Muscle layer of duodenum (tissue), 2 donors: ENCODE results near the gene VWA8.
"Not testable (repeated sequence)": the region's sequence is repeated elsewhere in the genome, so short reads cannot be mapped to it uniquely, and the experiment has no call there.

Experiments
- H3K27ac ChIP-seq: one replicate; pipeline ENCODE4 v1.7.0; 2013; ENCODE audit warnings: mild to moderate bottlenecking, low read length
- H3K27me3 ChIP-seq: one replicate; pipeline ENCODE4 v1.7.0; 2013; ENCODE audit warnings: low read depth, mild to moderate bottlenecking, control low read depth, low read length
- H3K36me3 ChIP-seq, 2 donors: one replicate each; pipeline ENCODE4 v1.7.0; 2013; ENCODE audit warnings: low read length in 2 of 2, control low read depth in 1 of 2, mild to moderate bottlenecking in 1 of 2; ENCODE audit not compliant: insufficient read depth in 2 of 2, control insufficient read depth in 1 of 2
- H3K4me1 ChIP-seq, 2 donors: one replicate each; pipeline ENCODE4 v1.7.0; 2013; ENCODE audit warnings: low read length in 2 of 2, mild to moderate bottlenecking in 2 of 2, control low read depth in 1 of 2, moderate library complexity in 1 of 2; ENCODE audit not compliant: insufficient read depth in 2 of 2, control insufficient read depth in 1 of 2
- H3K4me3 ChIP-seq, 2 donors: one replicate each; pipeline ENCODE4 v1.7.0; 2013; ENCODE audit warnings: low read length in 2 of 2, low read depth in 1 of 2, mild to moderate bottlenecking in 1 of 2
- H3K9me3 ChIP-seq, 2 donors: one replicate each; pipeline ENCODE4 v1.7.0; 2013; ENCODE audit warnings: low read length in 2 of 2, control low read depth in 1 of 2, mild to moderate bottlenecking in 1 of 2; ENCODE audit not compliant: control insufficient read depth in 1 of 2
- donor health status: healthy.

VWA8 gene

DNA sequence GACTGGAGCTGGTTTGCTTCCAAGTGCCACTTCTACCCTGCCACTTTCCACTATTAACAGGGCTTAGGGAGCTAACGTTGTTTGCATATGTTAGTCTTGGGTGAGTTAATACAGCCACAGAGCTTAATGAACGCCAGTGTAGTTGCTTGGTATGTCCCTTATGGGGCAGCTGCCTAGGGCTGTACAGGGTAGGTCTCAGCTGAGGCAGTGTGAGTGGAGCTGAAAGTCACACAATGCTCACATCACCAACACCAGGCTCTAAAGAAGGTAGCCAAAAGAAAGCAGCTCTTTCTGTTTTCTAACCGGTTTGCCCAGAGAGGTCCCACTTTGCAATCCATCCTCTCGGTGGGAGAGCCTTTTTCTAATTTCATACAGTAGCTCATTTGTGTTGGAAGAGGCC is 317.4 kb downstream of the VWA8 start:
- Histone ChIP-seq H3K27me3 (no peaks in the 10 kb centered on the region), H3K4me1 (peaks cover 0 to 10% of the 10 kb centered on the region in 2 donors), H3K9me3 (no peaks in the 10 kb centered on the region), H3K36me3 (no peaks in the 10 kb centered on the region), H3K4me3 (no peak overlapping the region), H3K27ac (no peak overlapping the region)

GRCh38 chr13:41641961-41642360 is 318.9 kb downstream of the VWA8 start:
- H3K4me1 ChIP-seq = peaks cover 0 to 10% of the 10 kb centered on the region in 2 donors
- H3K27ac ChIP-seq = no peak overlapping the region
- no peaks in the 10 kb centered on the region for H3K9me3 ChIP-seq
- no peak overlapping the region for H3K4me3 ChIP-seq
- no peaks in the 10 kb centered on the region for H3K27me3 ChIP-seq
- H3K36me3 ChIP-seq = no peaks in the 10 kb centered on the region

DNA sequence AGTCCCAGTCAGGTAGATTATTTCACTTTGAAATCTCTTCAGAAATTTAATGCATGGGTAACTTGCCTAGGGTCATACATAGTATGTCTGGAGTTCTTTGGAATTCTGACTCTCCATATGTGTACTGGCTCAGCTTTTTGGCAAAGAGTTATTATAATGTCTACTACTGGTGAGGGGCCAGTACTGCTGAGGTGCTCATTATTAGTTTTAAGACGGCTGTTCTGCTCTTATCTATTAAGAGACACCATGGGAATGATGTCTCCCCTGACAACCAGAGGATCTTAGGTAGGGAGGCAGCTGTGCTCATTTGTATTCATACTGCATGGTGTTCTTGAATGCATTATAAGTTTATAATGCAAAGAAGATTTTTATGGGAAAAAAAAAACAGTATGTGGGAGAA is 319.5 kb downstream of the VWA8 start:
- no peaks in the 10 kb centered on the region for H3K27me3 ChIP-seq
- peaks cover 0 to 10% of the 10 kb centered on the region in 2 donors for H3K4me1 ChIP-seq
- no peak overlapping the region for H3K27ac ChIP-seq

GRCh38 chr13:41639955-41640780 is 320.7 kb downstream of the VWA8 start:
- Histone ChIP-seq H3K4me3 (no peak overlapping the region), H3K9me3 (no peaks in the 10 kb centered on the region), H3K4me1 (peaks cover 0 to 10% of the 10 kb centered on the region in 2 donors), H3K27me3 (no peaks in the 10 kb centered on the region), H3K36me3 (no peaks in the 10 kb centered on the region), H3K27ac (no peak overlapping the region)

More for the DNA sequence above, 319.5 kb downstream of the VWA8 start:
- Histone ChIP-seq H3K4me3 (no peak overlapping the region), H3K36me3 (no peaks in the 10 kb centered on the region), H3K9me3 (no peaks in the 10 kb centered on the region)

DNA sequence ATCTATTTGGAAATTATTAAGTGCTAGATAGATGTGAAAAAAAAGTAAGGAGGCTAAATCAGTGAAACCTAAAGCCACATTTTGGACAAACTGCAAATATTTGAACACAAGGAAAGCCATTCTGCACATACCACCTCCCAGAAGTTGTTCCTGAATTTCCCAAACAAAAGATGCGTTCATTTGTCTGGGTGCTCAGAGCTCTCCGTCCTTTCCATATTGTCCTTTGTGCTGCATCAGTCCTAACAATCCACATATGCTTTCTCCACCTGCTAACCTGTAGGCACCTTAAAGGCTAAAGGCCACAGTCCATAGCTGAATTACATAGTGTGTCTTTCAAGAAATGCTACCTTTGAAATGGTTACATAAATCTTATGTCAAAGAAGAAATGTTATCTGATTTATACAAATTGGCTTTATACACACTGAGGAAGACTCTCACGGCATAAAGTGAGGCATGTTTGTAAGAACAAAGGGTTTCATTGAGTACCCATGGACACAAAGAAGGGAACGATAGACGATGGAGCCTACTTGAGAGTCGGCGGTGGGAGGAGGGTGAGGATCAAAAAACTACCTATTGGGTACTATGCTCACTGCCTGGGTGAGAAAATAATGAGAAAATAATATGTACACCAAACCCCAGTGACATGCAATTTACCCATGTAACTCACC is 321.5 kb downstream of the VWA8 start:
- no peaks in the 10 kb centered on the region for H3K36me3 ChIP-seq
- H3K4me3 ChIP-seq = no peak overlapping the region
- H3K27me3 ChIP-seq = no peaks in the 10 kb centered on the region
- H3K4me1 ChIP-seq = peaks cover 0 to 10% of the 10 kb centered on the region in 2 donors
- H3K27ac ChIP-seq = no peak overlapping the region
- H3K9me3 ChIP-seq = no peaks in the 10 kb centered on the region

GRCh38 chr13:41637586-41637985 is 323.3 kb downstream of the VWA8 start:
- H3K36me3 ChIP-seq = no peaks in the 10 kb centered on the region
- no peaks in the 10 kb centered on the region for H3K27me3 ChIP-seq
- H3K4me3 ChIP-seq = no peak overlapping the region
- no peak overlapping the region for H3K27ac ChIP-seq
- H3K9me3 ChIP-seq = no peaks in the 10 kb centered on the region
- H3K4me1 ChIP-seq = peaks cover 0 to 10% of the 10 kb centered on the region in 2 donors

DNA sequence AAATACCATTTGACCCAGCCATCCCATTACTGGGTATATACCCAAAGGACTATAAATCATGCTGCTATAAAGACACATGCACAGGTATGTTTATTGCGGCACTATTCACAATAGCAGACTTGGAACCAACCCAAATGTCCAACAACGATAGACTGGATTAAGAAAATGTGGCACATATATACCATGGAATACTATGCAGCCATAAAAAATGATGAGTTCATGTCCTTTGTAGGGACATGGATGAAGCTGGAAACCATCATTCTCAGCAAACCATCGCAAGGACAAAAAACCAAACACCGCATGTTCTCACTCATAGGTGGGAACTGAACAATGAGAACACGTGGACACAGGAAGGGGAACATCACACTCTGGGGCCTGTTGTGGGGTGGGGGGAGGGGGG is 323.9 kb downstream of the VWA8 start:
- H3K36me3 ChIP-seq, H3K9me3 ChIP-seq, H3K27me3 ChIP-seq, H3K4me3 ChIP-seq, H3K27ac ChIP-seq: not testable (repeated sequence)
- H3K4me1 ChIP-seq = peaks cover 0 to 10% of the 10 kb centered on the region in 2 donors

- not testable (repeated sequence) for H3K27me3 ChIP-seq, H3K27ac ChIP-seq
Measured at GRCh38 chr13:41636590-41636989, 324.3 kb downstream of the VWA8 start.

GRCh38 chr13:41634407-41634806 is 326.5 kb downstream of the VWA8 start:
- Histone ChIP-seq H3K27me3 (no peaks in the 10 kb centered on the region), H3K4me3 (no peak overlapping the region), H3K36me3 (no peaks in the 10 kb centered on the region), H3K4me1 (no peaks in the 10 kb centered on the region), H3K27ac (no peak overlapping the region), H3K9me3 (no peaks in the 10 kb centered on the region)

More at GRCh38 chr13:41636590-41636989, 324.3 kb downstream of the VWA8 start:
- peaks cover 0 to 10% of the 10 kb centered on the region in 2 donors for H3K4me1 ChIP-seq
- H3K9me3 ChIP-seq, H3K4me3 ChIP-seq, H3K36me3 ChIP-seq: not testable (repeated sequence)

GRCh38 chr13:41633776-41634175 is 327.1 kb downstream of the VWA8 start:
- H3K27ac ChIP-seq = no peak overlapping the region
- H3K4me1 ChIP-seq = no peaks in the 10 kb centered on the region
- H3K9me3 ChIP-seq = no peaks in the 10 kb centered on the region
- H3K27me3 ChIP-seq = no peaks in the 10 kb centered on the region
- H3K4me3 ChIP-seq = no peak overlapping the region
- H3K36me3 ChIP-seq = no peaks in the 10 kb centered on the region

GRCh38 chr13:41631296-41631965 is 329.5 kb downstream of the VWA8 start:
- no peaks in the 10 kb centered on the region for H3K27me3 ChIP-seq
- no peaks in the 10 kb centered on the region for H3K4me1 ChIP-seq
- no peak overlapping the region for H3K27ac ChIP-seq
- H3K9me3 ChIP-seq = no peaks in the 10 kb centered on the region
- H3K4me3 ChIP-seq = no peak overlapping the region
- H3K36me3 ChIP-seq = no peaks in the 10 kb centered on the region
